GM19023 (cell line): ENCODE data around the gene GADD45G.
A peak's percentile ranks its signal among the peaks of the same experiment; 100 is the strongest.

ENCODE experiments used
- ATAC-seq: cut with Tn5 transposase; IDR thresholded peaks from one replicate; pipeline ENCODE4 v1.9.1; 2021; ENCODE audit warnings: mild to moderate bottlenecking, moderate library complexity; ENCODE audit not compliant: unreplicated experiment

The GADD45G gene

DNA sequence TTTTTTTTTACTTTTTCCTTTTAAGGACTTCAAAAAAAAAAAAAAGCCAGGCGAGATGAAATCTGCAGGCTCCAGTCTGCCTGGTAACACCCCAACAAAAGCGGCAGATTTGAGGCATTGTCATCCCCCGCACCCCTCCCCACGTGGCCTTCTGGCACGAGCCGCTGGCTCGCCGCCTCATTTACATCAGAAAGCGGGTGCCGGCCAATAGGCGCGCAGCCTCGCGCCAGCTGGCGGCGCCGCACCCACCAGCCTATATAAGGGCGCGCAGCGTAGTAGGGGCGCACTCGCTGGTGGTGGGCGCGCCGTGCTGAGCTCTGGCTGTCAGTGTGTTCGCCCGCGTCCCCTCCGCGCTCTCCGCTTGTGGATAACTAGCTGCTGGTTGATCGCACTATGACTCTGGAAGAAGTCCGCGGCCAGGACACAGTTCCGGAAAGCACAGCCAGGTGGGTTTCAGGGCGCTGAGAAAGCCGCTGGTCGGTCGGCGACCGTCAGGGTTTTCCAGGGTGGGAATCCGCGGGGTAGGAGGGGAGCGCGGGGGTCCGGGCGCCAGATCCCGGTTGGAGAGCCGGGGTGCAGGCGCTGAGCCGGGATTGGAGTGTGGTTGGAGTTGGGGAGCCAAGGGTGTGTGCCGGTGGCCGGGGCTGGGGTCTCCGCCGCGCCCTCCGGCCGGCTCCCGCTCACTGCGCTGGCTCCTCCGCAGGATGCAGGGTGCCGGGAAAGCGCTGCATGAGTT, at the start of gene GADD45G:
GADD45G (plus strand) TSS at position 284 of the 736 bp plus-strand sequence; CDS start at position 394, 110 bp downstream.
- peak; percentile 53 for ATAC-seq

GRCh38 chr9:89555036-89555415, 49.8 kb upstream of the GADD45G start:
- no peak for ATAC-seq

- peak; percentile 64 for ATAC-seq
These were observed 49.1 kb upstream of the GADD45G start for GRCh38 chr9:89555451-89556375.

GRCh38 chr9:89558196-89558899, 46.5 kb upstream of the GADD45G start:
- ATAC-seq, result no peak

DNA sequence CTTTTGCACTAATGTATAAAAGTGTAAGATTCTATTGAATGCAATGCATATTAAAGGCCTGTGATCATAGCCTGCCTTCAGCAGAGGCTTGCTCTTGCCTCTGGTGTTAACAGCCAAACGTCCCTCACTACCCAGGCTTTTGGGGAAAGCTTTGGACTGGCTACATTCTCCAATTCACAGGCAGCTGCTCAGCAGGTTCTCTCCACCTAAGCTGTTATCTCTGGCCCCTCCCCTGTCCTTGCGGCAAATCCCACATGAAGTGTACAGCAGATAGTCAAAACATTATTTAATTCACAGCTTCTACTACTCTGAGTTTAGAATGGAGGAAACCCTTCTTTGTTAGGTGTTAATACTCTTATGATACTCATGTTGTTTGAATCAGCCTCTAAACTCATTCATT, 45.9 kb upstream of the GADD45G start:
- ATAC-seq, result no peak

GRCh38 chr9:89562186-89562814, 42.5 kb upstream of the GADD45G start:
- ATAC-seq, result no peak

DNA sequence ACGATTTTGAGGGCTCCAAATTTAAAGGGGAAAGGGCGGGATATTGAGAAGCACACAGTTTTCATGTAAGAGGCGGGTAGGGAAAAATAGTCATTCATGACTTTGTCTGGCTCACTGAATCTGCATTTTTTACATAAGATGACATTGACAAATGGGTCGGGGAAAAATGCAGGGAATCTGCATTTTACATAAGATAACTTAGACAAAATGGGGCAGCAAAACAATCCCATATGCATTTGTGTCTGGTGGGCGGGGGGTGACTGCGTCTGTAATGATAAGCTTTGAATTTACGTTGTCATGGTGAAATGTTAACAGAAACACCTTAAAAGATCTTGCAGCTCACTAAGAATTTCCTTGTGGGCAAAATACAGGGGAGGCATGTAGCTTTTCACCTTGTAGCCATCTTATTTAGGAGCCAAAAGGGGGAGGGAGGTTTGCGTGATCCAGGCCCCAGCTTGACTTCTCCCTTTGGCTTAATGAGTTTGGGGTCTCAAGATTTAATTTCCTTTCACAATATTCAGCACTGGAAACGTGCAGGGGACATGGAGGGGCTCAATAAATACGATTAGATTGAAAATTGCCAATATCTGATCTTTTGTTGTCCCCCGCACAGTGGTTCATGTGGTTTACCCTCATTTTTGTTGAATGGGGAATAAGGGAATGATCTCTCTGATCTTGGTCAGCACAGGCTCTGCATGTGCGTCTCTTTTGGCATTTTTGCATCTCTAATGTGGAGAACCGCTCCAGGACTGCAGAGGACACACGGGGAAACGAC, 41.1 kb upstream of the GADD45G start:
- ATAC-seq, result no peak

DNA sequence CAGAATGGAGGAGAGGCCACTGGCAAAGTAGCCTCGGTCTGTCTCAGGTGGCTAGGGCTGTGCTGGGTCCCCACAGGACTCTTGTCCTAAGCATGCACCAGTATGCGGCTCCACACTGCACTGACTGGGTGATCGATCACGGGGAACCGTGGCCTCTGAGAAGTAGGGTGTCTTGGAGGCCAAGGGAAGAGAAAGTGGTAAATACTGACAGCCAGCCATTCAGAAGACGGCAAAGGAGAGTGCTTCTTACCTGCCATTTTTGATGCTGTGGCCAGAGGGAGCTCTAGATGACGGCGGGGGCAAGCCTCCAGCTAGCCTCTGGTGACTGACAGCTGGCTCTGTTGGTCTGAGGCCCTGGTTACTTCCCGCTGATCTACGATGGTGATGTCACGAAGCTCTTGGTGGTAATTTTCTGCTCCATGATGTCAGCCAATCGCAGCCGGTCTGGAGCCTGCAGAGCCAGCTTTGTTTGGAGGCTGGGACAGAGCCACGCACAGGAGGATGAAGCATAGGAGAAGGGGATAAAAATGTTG, 40.4 kb upstream of the GADD45G start:
- no peak for ATAC-seq

DNA sequence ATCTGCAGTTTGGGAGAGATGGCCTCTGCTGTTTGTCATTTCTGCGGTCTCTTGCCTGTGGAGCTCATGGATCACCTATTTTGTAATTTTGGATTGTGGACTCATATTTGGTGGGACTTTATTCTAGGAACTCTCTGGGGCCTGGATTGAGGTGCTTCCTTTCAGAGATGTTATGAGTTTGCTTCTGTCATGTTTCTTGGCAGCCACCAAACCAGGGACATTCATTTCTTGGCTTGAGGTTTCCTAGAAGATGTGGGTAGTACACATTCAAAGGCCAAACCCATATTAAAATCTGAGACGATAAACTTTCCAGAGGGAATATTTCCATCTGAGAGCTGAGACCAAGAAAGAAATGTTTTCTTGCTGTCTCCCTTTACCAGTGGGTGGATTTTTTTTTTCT, 37.2 kb upstream of the GADD45G start:
- no peak for ATAC-seq

- ATAC-seq, result no peak
These were observed 30.5 kb upstream of the GADD45G start for GRCh38 chr9:89574309-89574708.

GRCh38 chr9:89576404-89576839, 28.4 kb upstream of the GADD45G start:
- no peak for ATAC-seq

DNA sequence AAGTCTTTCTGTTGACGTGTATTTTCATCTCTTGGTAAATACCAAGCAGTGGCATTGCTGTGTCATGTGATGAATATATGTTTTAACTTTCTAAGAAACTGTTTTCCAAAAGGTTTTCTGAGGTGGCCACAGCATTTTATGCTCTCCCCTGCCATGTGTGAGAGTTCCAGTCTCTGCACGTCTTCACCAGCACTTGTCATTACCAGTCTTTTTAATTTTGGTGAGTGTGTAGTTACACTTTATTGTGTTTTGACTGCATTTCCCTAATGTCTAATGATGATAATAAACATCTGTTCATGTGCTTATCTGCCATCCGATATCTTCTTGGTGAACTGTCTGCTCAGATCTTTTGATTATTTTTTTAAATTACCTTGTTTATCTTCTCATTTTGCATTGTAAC, 27.4 kb upstream of the GADD45G start:
- no peak for ATAC-seq

GRCh38 chr9:89579741-89580385, 24.9 kb upstream of the GADD45G start:
- ATAC-seq, result no peak

DNA sequence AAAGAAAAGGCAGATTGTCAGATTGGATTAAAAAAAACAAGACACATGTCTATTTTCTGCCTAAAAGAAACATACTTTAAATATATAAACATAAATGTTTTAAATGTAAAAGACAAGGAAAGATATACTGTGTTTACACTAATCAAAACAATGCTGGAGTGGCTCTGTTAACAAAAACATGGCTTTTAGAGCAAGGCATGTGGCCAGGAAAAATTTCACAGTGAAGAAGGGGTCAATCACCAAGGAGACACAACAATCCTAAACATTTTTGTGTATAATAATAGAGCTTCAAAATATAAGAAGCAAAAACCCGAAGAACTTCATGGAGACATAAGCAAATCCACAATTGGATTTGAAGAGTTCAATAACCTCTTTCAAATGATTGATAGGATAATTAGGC, 18.5 kb upstream of the GADD45G start:
- no peak for ATAC-seq

DNA sequence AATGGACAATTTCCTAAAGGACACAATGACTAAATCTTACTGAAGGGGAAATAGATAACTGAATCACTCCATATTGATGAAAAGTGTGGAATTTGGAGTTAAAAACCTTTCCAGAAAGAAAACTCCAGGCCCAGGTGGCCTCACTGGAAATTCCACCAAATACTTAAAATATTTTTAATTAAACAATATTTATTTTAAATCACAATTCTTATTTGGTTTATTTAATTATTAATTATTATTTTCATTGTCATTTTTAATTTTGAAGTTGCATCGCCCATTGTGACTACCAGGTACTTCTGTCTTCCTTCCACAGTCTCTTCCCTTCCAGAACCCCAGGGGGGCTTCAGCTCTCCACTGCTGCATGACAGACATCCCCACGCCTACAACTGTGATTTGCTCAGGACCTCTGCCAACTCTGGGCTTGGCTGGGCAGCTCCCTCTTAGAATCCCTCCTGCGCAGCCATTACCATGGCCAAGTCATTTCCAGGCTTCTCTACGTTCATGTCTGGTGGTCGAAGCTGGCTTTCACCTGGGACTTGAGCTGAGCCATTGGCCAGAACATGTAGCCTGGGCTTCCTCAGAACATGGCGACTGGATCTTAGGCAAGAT, 16.4 kb upstream of the GADD45G start:
- no peak for ATAC-seq

DNA sequence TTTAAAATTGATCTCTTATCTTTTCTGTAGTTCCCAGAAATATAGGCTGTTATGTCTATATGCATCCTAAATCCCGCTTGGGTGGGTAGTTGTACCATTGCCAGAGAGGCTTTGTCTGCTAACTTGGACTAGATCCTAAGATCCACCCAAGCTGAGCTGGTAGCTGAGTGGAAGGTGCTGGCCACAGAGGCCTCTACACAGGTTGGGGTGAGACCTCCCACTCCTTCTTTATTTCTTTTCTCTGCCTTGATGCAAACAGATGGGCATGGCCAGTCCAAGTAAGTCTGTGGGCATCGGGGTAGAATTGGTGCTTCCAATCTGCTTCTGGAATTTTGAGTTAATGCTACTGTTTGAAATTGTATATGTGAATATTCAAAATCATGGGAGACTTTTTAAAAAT, 14.4 kb upstream of the GADD45G start:
- ATAC-seq, result no peak

GRCh38 chr9:89591274-89592212, 13.3 kb upstream of the GADD45G start:
- no peak for ATAC-seq
